Lower leg skin (tissue), 4 donors: ENCODE measurements around the gene CLIC1. TPM values are rescaled to one million over a fixed set of nuclear protein-coding genes. Genes with fewer than 3 reads are reported as not detected.

Experiments
- DNase-seq, 2 donors: peaks; one replicate each; pipeline ENCODE4 v3.0.0-alpha.2; 2019; ENCODE audit warnings: low spot score in 2 of 2
- H3K4me3 ChIP-seq: fragments of 200-600 bp; sonication (generic); 2 replicates; pipeline ENCODE4 v1.5.1; 2017; ENCODE audit warnings: mild to moderate bottlenecking, low read depth; ENCODE audit not compliant: poor library complexity, severe bottlenecking
- POLR2A ChIP-seq, 2 donors: fragments of 450-650 bp; IDR thresholded peaks; one replicate each; pipeline ENCODE4 v1.6.1; 2016 to 2017; ENCODE audit warnings: antibody characterized with exemption in 2 of 2, mild to moderate bottlenecking in 1 of 2, moderate library complexity in 1 of 2
- WGBS, 2 donors: methylation state at CpG; one replicate each; pipeline ENCODE4 v1.1.5; 2018; 5-methylcytosine and 5-hydroxymethylcytosine counted together
- intact Hi-C: fragments of 100-400 bp; cut with DNase I; formaldehyde crosslinking; loops from one replicate; pipeline ENCODE4 v1.15.0; 2023; ENCODE audit warnings: low total_unique reads
- total RNA-seq, 4 donors: library from RNA; depleted of rRNA; stranded (reverse); fragments of >200 nt; gene quantifications; one replicate each; pipeline ENCODE4 v1.1.0, GENCODE V29; 2016
- TF ChIP-seq, protein P1 (sequence below), 3 donors: fragments of 450-650 bp; IDR thresholded peaks; one replicate each; pipeline ENCODE4 v1.5.1; 2016; ENCODE audit warnings: antibody characterized with exemption in 3 of 3, mild to moderate bottlenecking in 3 of 3, moderate library complexity in 2 of 3

Gene CLIC1
- total RNA-seq, 4 donors from 2014 or later = 293 to 430 (median 393) TPM

DNA sequence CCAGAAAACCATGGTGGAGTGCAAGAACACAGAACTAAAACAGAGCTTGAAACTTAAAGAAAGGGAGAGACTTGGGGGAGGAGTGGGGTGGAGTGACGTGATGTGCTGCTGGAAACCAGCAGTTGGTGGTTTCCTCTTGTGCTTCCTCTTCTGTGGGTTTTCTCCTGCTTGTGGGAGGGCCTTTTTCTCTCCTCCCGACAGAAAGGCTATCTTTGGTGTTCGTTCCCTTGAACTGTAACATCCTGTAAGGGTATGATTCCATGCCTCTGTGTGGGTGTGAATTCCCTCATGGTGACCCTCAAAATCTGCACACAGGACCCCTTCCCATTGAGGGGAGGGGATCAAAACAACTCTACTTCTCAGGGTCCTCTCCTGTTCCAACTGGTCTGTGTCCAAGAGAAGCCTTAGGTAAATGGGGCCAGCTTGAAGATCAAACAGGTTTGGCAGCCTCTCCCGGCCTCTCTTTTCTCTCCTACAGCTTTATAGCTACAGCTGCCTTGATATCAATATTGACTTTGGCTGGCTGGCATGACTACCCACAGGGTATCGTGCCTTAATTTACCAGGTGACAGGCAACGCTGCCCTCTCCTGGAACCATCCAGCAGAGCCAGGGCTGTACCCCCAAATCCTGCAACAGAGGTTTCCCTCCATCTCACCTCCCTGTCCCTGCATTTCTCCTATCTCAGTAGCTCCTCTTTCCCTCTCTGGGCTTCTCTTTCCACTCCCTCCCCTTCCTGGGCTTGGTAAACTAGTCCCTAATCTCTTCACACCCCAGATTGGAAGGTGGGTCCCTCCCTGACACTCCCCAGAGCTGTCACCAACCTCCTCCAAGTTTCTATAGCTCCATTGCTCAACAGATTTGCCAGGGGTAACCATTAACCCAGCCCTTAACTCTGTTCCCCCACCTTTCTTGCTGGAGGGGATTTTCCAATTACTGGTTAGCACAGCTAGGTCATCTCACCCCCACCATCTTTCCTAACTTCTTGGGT is 2.0 kb upstream of the CLIC1 start:
- WGBS, 2 donors = 18 to 19% methylated on average over 6 of the region's 6 CpGs
- H3K4me3 ChIP-seq = no peak overlapping the region
- DNase-seq = peak in 1 of 2 donors; percentile 70
- intact Hi-C loops = no loop called here
- TF ChIP-seq, protein P1, sequence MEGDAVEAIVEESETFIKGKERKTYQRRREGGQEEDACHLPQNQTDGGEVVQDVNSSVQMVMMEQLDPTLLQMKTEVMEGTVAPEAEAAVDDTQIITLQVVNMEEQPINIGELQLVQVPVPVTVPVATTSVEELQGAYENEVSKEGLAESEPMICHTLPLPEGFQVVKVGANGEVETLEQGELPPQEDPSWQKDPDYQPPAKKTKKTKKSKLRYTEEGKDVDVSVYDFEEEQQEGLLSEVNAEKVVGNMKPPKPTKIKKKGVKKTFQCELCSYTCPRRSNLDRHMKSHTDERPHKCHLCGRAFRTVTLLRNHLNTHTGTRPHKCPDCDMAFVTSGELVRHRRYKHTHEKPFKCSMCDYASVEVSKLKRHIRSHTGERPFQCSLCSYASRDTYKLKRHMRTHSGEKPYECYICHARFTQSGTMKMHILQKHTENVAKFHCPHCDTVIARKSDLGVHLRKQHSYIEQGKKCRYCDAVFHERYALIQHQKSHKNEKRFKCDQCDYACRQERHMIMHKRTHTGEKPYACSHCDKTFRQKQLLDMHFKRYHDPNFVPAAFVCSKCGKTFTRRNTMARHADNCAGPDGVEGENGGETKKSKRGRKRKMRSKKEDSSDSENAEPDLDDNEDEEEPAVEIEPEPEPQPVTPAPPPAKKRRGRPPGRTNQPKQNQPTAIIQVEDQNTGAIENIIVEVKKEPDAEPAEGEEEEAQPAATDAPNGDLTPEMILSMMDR (IDR thresholded peaks at IDR 0.05) = no peak

DNA sequence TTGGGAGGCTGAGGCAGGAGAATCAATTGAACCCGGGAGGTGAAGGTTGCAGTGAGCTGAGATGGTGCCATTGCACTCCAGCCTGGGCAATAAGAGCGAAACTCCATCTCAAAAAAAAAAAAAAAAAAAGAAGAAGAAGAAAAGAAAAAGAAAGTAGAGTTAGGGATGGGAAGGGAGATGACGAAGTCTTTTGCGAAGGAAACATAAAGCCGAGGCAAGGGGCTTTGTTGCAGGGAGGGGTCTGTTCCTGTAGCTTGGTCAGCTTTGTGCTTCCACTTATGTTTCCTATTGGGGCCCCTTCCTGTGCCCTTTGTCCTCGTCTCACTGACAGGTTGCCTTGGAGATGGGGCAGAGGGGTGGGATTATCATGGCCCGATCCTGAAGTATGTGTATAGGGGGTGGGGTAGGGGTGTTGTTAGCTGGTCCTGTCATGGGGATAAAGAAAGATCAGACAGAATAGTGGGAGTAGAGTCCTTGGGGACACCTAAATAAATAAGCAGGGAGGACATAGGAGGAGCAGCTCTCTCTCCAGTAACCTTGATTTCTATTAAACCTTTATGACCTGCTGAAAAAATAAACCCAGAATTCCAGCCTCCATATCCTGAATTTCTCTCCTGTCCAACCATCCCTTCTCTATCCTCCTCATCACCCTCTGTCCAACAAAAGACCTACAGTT is 1.1 kb upstream of the CLIC1 start:
- 64 to 74% methylated on average over 7 of the region's 7 CpGs for WGBS, 2 donors
- intact Hi-C loops = no loop called here
- no peak for DNase-seq
- TF ChIP-seq POLR2A (IDR thresholded peaks at IDR 0.05) = no peak
- TF ChIP-seq, protein P1 (IDR thresholded peaks at IDR 0.05) = no peak
- no peak overlapping the region for H3K4me3 ChIP-seq

DNA sequence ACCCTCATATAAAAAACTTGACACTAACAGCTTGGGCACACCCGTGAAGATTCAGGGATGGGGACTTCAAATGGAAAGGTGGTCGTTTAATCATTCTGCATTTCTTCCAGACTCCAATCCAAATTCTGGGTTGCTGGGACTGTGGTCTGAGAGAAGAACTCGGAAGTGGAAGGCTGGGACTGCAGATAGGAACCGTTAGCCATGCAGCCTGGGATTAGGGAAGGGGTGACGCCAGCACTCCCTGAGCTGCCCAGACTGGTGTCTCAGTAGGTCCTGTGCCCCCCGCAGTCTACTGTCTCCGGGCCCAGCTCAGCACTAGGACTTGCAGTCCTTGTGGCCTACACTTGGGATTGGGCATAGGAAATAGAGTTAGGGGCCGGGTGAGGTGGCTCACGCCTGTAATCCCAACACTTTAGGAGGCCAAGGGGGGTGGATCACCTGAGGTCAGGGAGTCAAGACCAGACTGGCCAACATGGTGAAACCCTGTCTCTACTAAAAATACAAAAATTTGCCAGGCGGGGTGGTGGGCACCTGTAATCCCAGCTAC is 511 bp upstream of the CLIC1 start:
- intact Hi-C loops = no loop called here
- H3K4me3 ChIP-seq = peak overlapping the region; percentile 89
- TF ChIP-seq, protein P1 (IDR thresholded peaks at IDR 0.05) = no peak
- no peak for TF ChIP-seq POLR2A (IDR thresholded peaks at IDR 0.05)
- 32 to 39% methylated on average over 10 of the region's 10 CpGs for WGBS, 2 donors
- no peak for DNase-seq

DNA sequence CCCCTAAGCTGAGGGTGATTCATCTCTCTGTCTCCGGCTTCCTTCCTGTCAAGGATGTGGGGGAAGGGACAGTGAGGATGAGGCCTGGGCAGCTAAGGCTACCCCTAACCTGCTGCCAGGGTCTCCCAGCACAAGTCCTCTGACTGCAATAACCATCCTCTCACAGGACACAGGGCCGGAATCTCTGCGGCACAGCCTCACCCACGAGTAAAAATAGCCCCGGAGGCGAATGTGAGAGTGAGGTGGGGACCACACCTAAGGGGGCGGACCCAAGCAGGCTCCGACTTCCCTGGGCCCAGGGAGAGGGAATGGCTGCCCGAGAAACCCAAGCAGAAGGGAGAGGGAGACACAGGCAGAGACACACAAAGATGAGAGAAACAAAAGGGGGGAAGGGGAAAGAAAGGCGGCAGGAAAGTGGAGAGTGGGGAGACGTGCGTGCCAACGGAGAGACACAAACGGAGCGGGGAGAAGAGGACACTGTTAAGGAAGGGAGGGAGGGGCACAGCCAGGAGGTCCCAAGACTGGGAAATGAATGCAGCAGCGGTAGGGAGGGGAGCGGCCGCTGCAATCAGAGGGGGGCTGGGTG is 1.4 kb downstream of the CLIC1 start:
- peak; percentile 49 to 92 for DNase-seq
- intact Hi-C loops = no loop called here
- WGBS, 2 donors = 0 to 1% methylated on average over 18 of the region's 18 CpGs
- TF ChIP-seq, protein P1 (IDR thresholded peaks at IDR 0.05) = no peak
- TF ChIP-seq POLR2A (IDR thresholded peaks at IDR 0.05) = no peak
- peak overlapping the region; percentile 89 for H3K4me3 ChIP-seq

DNA sequence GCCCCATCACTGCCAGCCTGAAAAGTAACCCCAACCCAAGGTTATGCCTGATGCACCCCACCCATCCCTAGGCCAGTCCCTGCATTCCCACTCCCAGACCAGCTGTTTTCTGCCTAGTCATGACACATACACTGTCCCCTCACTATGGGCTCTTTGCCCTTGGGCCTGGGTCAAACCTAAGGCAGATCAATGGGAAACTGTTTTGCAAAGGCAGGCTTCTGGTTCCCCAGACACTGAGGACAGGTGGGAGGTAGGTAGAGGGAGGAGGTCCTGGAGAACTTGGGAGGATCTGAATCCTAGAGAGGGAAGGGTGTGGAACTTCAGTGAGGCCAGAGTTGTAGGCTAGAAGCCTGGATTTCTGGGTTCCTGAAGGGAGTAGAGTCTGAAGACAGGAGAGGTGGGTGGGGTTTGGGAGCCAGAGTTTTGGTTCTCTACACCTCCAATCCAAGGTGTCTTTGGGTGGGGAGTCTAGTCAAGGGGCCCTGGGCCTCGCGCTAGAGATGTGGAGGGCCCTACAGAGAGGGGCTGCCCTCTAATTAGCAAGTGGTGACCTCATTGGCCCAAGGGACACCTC is 2.0 kb downstream of the CLIC1 start:
- intact Hi-C loops = no loop called here
- WGBS, 2 donors = 0 to 4% methylated on average over 2 of the region's 2 CpGs
- peak overlapping the region; percentile 89 for H3K4me3 ChIP-seq
- no peak for DNase-seq
- no peak for TF ChIP-seq POLR2A (IDR thresholded peaks at IDR 0.05)
- TF ChIP-seq, protein P1 (IDR thresholded peaks at IDR 0.05) = no peak
